Motor neuron (in vitro differentiated cells): ENCODE results near the gene FN3KRP. TPM values are rescaled to one million over a fixed set of nuclear protein-coding genes. Genes with fewer than 3 reads are reported as not detected.

Experiments
- ATAC-seq, 8 experiments: fragments of 200-7000 bp; cut with Tn5 transposase; replicated peaks in 6 of 8; 2 replicates each; pipeline ENCODE4 v1.8.0; 2021; ENCODE audit warnings: mild to moderate bottlenecking in 8 of 8, moderate library complexity in 8 of 8
- H3K27ac ChIP-seq, 2 donors: fragments of 250-450 bp; sonication (Bioruptor Pico); 2 replicates each; pipeline ENCODE4 v1.9.0; 2021; ENCODE audit warnings: antibody characterized with exemption in 2 of 2, mild to moderate bottlenecking in 2 of 2, moderate library complexity in 1 of 2
- H3K4me1 ChIP-seq, 2 donors: fragments of 250-450 bp; sonication (Bioruptor Pico); replicated peaks in 1 of 2; 2 replicates each; pipeline ENCODE4 v1.6.1; 2021; ENCODE audit warnings: antibody characterized with exemption in 2 of 2, mild to moderate bottlenecking in 2 of 2, moderate library complexity in 1 of 2
- H3K4me3 ChIP-seq, 5 donors: fragments of 250-450 bp; sonication (Bioruptor Pico); 2 replicates each; pipeline ENCODE4 v1.9.0; 2021; ENCODE audit warnings: antibody characterized with exemption in 5 of 5, mild to moderate bottlenecking in 5 of 5, moderate library complexity in 4 of 5
- WGBS, 10 experiments: fragments of 450-650 bp; shearing (Covaris generic); methylation state at CpG; one replicate each; pipeline ENCODE4 v1.0.0; 2022; 5-methylcytosine and 5-hydroxymethylcytosine counted together
- in situ Hi-C, 9 experiments: fragments of 400-800 bp; cut with MboI; loops; one replicate each; pipeline ENCODE4 v1.15.0; 2021; ENCODE audit warnings: low sequenced_read_pairs in 9 of 9, low pct_unique_long_range_greater_than_20kb in 2 of 9; ENCODE audit not compliant: unreplicated experiment in 9 of 9
- total RNA-seq, 8 experiments: library from RNA; unstranded; fragments of 300-600 nt; gene quantifications; 2 replicates each; pipeline versions ENCODE4 v1.2.3 to v1.2.4, GENCODE V29; 2022

FN3KRP gene
- total RNA-seq, 8 experiments from 2014 or later, result 11.9 to 27.7 (median 17.6) TPM

GRCh38 chr17:82679586-82680465 lies 36.7 kb upstream of the FN3KRP start:
- H3K4me1 ChIP-seq, result no peaks in the 10 kb centered on the region
- no peak for ATAC-seq
- H3K4me3 ChIP-seq, result no peak overlapping the region
- 73 to 94% (median 79%) methylated on average over 3 to 11 of the region's 28 CpGs; no CpG with 5 or more reads in 6 of the 10 experiments for WGBS, 10 experiments
- in situ Hi-C loops, result no loop called here
- no peak overlapping the region for H3K27ac ChIP-seq

GRCh38 chr17:82681547-82681946 lies 35.0 kb upstream of the FN3KRP start:
- H3K4me3 ChIP-seq, result no peak overlapping the region
- in situ Hi-C loops, result no loop called here
- 63 to 100% (median 83%) methylated on average over 1 to 3 of the region's 3 CpGs; no CpG with 5 or more reads in 1 of the 10 experiments for WGBS, 10 experiments
- no peak for ATAC-seq
- H3K4me1 ChIP-seq, result no peaks in the 10 kb centered on the region
- no peak overlapping the region for H3K27ac ChIP-seq

GRCh38 chr17:82683534-82683933 lies 33.0 kb upstream of the FN3KRP start:
- 0 to 80% (median 40%) methylated on average over 1 of the region's 1 CpG; no CpG with 5 or more reads in 3 of the 10 experiments for whole genome bisulfite sequencing, 10 experiments
- in situ Hi-C loops, result no loop called here
- no peak for ATAC-seq
- Histone ChIP-seq H3K4me1 (no peaks in the 10 kb centered on the region), H3K4me3 (no peak overlapping the region), H3K27ac (no peak overlapping the region)

- Histone ChIP-seq H3K4me1 (no peaks in the 10 kb centered on the region), H3K27ac (no peak overlapping the region), H3K4me3 (no peak overlapping the region)
- in situ Hi-C loops, result no loop called here
- peak in 2 of 8 experiments; percentile 90 to 96 for ATAC-seq
- WGBS, 10 experiments, result 0 to 100% (median 75%) methylated on average over 1 to 7 of the region's 13 CpGs
Measured at GRCh38 chr17:82684228-82684841, 32.2 kb upstream of the FN3KRP start.

- in situ Hi-C loops, result no loop called here
- H3K4me3 ChIP-seq, result no peak overlapping the region
- H3K27ac ChIP-seq, result no peak overlapping the region
- WGBS, 10 experiments, result 70% methylated on average over 2 of the region's 12 CpGs; no CpG with 5 or more reads in 9 of the 10 experiments
- no peaks in the 10 kb centered on the region for H3K4me1 ChIP-seq
- no peak for ATAC-seq
Measured at GRCh38 chr17:82685291-82685690, 31.2 kb upstream of the FN3KRP start.

- ATAC-seq, result no peak
- no peak overlapping the region for H3K27ac ChIP-seq
- in situ Hi-C loops, result no loop called here
- 56 to 100% (median 91%) methylated on average over 2 to 6 of the region's 19 CpGs; no CpG with 5 or more reads in 2 of the 10 experiments for WGBS, 10 experiments
- H3K4me1 ChIP-seq, result no peaks in the 10 kb centered on the region
- H3K4me3 ChIP-seq, result no peak overlapping the region
Measured at GRCh38 chr17:82686366-82687324, 29.9 kb upstream of the FN3KRP start.

- 40 to 86% (median 59%) methylated on average over 1 to 7 of the region's 10 CpGs for WGBS, 10 experiments
- in situ Hi-C loops, result no loop called here
- H3K27ac ChIP-seq, result no peak overlapping the region
- no peak for ATAC-seq
- no peaks in the 10 kb centered on the region for H3K4me1 ChIP-seq
- H3K4me3 ChIP-seq, result no peak overlapping the region
Measured at GRCh38 chr17:82687375-82687861, 29.1 kb upstream of the FN3KRP start.

- in situ Hi-C loops, result no loop called here
- no peak overlapping the region for H3K27ac ChIP-seq
- 88 to 100% (median 92%) methylated on average over 1 to 7 of the region's 9 CpGs; no CpG with 5 or more reads in 3 of the 10 experiments for WGBS, 10 experiments
- no peaks in the 10 kb centered on the region for H3K4me1 ChIP-seq
- ATAC-seq, result no peak
- no peak overlapping the region for H3K4me3 ChIP-seq
Measured at GRCh38 chr17:82687871-82688270, 28.6 kb upstream of the FN3KRP start.

- in situ Hi-C loops, result no loop called here
- 67 to 100% (median 83%) methylated on average over 1 to 3 of the region's 8 CpGs; no CpG with 5 or more reads in 5 of the 10 experiments for WGBS, 10 experiments
- Histone ChIP-seq H3K27ac (no peak overlapping the region), H3K4me3 (no peak overlapping the region), H3K4me1 (peaks cover 0 to 4% of the 10 kb centered on the region in 2 donors)
- peak in 1 of 8 experiments; percentile 37 for ATAC-seq
Measured at GRCh38 chr17:82689077-82689476, 27.4 kb upstream of the FN3KRP start.

- no peak overlapping the region for H3K27ac ChIP-seq
- H3K4me3 ChIP-seq, result no peak overlapping the region
- ATAC-seq, result peak in 1 of 8 experiments; percentile 29
- peaks cover 0 to 4% of the 10 kb centered on the region in 2 donors for H3K4me1 ChIP-seq
- 20 to 100% (median 80%) methylated on average over 1 to 6 of the region's 18 CpGs; no CpG with 5 or more reads in 1 of the 10 experiments for WGBS, 10 experiments
- in situ Hi-C loops, result no loop called here
Measured at GRCh38 chr17:82690786-82691489, 25.6 kb upstream of the FN3KRP start.

GRCh38 chr17:82691714-82692113 lies 24.8 kb upstream of the FN3KRP start:
- in situ Hi-C loops, result no loop called here
- Histone ChIP-seq H3K4me3 (no peak overlapping the region), H3K27ac (no peak overlapping the region), H3K4me1 (peaks cover 0 to 5% of the 10 kb centered on the region in 2 donors)
- ATAC-seq, result no peak
- WGBS, 10 experiments, result 78 to 100% (median 94%) methylated on average over 1 to 5 of the region's 17 CpGs; no CpG with 5 or more reads in 5 of the 10 experiments

GRCh38 chr17:82692268-82692667 lies 24.2 kb upstream of the FN3KRP start:
- in situ Hi-C loops, result no loop called here
- Histone ChIP-seq H3K27ac (no peak overlapping the region), H3K4me3 (no peak overlapping the region), H3K4me1 (peaks cover 3 to 10% of the 10 kb centered on the region in 2 donors)
- 85 to 100% (median 86%) methylated on average over 1 to 12 of the region's 16 CpGs; no CpG with 5 or more reads in 6 of the 10 experiments for WGBS, 10 experiments
- no peak for ATAC-seq
